Panc1 (cell line): ENCODE measurements around the gene PHLPP1. TPM values are rescaled to one million over a fixed set of nuclear protein-coding genes. Genes with fewer than 3 reads are reported as not detected.

Source experiments
- ATAC-seq: fragments of 200-7000 bp; cut with Tn5 transposase; 2 replicates; pipeline ENCODE4 v1.9.1; 2020; ENCODE audit warnings: mild to moderate bottlenecking, moderate library complexity
- BruUV-seq: library from RNA; stranded (reverse); fragments of 400-500 nt; replicated peaks from 2 replicates; lab custom pipeline; 2021; lab: Mats Ljungman, UMichigan
- CTCF ChIA-PET: fragments of 300-600 bp; sonication (Branson Sonifier 250); formaldehyde crosslinking; loops from one replicate; lab custom pipeline; 2022; ENCODE audit warnings: antibody characterized with exemption; lab: Charles Lee
- POLR2A ChIA-PET: fragments of 300-600 bp; sonication (Branson Sonifier 250); formaldehyde crosslinking; loops from one replicate; lab custom pipeline; 2022; ENCODE audit warnings: antibody characterized with exemption; lab: Charles Lee
- DNase-seq: peaks from one replicate; pipeline ENCODE4 v3.0.0-alpha.2; 2010; ENCODE audit warnings: low read depth, low spot score
- H3K27ac ChIP-seq: 2 replicates; pipeline ENCODE4 v1.5.1; 2011; ENCODE audit warnings: mild to moderate bottlenecking, low read length, inconsistent platforms
- H3K27me3 ChIP-seq: fragments of 200-500 bp; sonication (Bioruptor generic); 2 replicates; pipeline ENCODE4 v1.6.0; 2014; ENCODE audit warnings: low read length, inconsistent platforms; ENCODE audit not compliant: control insufficient read depth, insufficient read depth
- H3K36me3 ChIP-seq: fragments of 200-500 bp; sonication (Bioruptor generic); 2 replicates; pipeline ENCODE4 v1.5.1; 2014; ENCODE audit warnings: inconsistent platforms, mild to moderate bottlenecking, low read length, moderate library complexity; ENCODE audit not compliant: control insufficient read depth, insufficient read depth
- H3K4me1 ChIP-seq: 2 replicates; pipeline ENCODE4 v1.5.1; 2011; ENCODE audit warnings: inconsistent platforms, mild to moderate bottlenecking, low read length, moderate library complexity; ENCODE audit not compliant: control insufficient read depth, insufficient read depth
- H3K4me3 ChIP-seq, 2 experiments: 2 replicates each; pipeline ENCODE4 v1.5.1; 2011 to 2012; ENCODE audit warnings: low read depth in 2 of 2, low read length in 2 of 2, mild to moderate bottlenecking in 2 of 2, inconsistent platforms in 1 of 2, moderate library complexity in 1 of 2
- H3K9me3 ChIP-seq: fragments of 200-500 bp; sonication (Bioruptor generic); 2 replicates; pipeline ENCODE4 v1.5.1; 2014; ENCODE audit warnings: low read depth, mild to moderate bottlenecking, inconsistent platforms, low read length, moderate library complexity; ENCODE audit not compliant: control insufficient read depth, insufficient read depth
- POLR2AphosphoS5 ChIP-seq: IDR thresholded peaks from 2 replicates; pipeline ENCODE4 v1.6.1; 2012; ENCODE audit warnings: mild to moderate bottlenecking, low read depth, low read length, moderate library complexity
- SIN3A ChIP-seq: IDR thresholded peaks from 2 replicates; pipeline ENCODE4 v1.6.1; 2012; ENCODE audit warnings: low read depth, mild to moderate bottlenecking, low read length, moderate library complexity, borderline replicate concordance; ENCODE audit not compliant: insufficient read depth
- TCF7L2 ChIP-seq: IDR thresholded peaks from 2 replicates; pipeline ENCODE4 v1.6.1; 2011; ENCODE audit warnings: mild to moderate bottlenecking, low read depth, low read length, inconsistent platforms
- in situ Hi-C: cut with HindIII; loops from 2 replicates; pipeline ENCODE4 v1.10.0; 2016; ENCODE audit warnings: low sequenced_read_pairs, low pct_unique_long_range_greater_than_20kb
- intact Hi-C: fragments of 100-400 bp; cut with micrococcal nuclease; formaldehyde crosslinking; loops from one replicate; pipeline ENCODE4 v1.10.0; 2022; ENCODE audit not compliant: unreplicated experiment
- total RNA-seq: library from RNA; stranded (reverse); gene quantifications from one replicate; pipeline ENCODE4 v1.2.1, GENCODE V29; 2021; ENCODE audit not compliant: unreplicated experiment
- TF ChIP-seq, protein P1 (sequence below), 2 experiments: IDR thresholded peaks; 2 replicates each; pipeline ENCODE4 v1.6.1; 2011 to 2012; ENCODE audit warnings: low read depth in 2 of 2, control low read depth in 1 of 2, low read length in 1 of 2, mild to moderate bottlenecking in 1 of 2, moderate library complexity in 1 of 2; ENCODE audit not compliant: insufficient read depth in 1 of 2
- TF ChIP-seq, protein P2 (sequence below): fragments of 450-650 bp; IDR thresholded peaks from 2 replicates; pipeline ENCODE4 v1.5.1; 2017; ENCODE audit warnings: mild to moderate bottlenecking

The PHLPP1 gene
- total RNA-seq, 1 experiment from 2014 or later = 6.3 TPM

- in situ Hi-C loops = no loop called here
- no peak overlapping the region for H3K4me3 ChIP-seq
- TF ChIP-seq, protein P1, sequence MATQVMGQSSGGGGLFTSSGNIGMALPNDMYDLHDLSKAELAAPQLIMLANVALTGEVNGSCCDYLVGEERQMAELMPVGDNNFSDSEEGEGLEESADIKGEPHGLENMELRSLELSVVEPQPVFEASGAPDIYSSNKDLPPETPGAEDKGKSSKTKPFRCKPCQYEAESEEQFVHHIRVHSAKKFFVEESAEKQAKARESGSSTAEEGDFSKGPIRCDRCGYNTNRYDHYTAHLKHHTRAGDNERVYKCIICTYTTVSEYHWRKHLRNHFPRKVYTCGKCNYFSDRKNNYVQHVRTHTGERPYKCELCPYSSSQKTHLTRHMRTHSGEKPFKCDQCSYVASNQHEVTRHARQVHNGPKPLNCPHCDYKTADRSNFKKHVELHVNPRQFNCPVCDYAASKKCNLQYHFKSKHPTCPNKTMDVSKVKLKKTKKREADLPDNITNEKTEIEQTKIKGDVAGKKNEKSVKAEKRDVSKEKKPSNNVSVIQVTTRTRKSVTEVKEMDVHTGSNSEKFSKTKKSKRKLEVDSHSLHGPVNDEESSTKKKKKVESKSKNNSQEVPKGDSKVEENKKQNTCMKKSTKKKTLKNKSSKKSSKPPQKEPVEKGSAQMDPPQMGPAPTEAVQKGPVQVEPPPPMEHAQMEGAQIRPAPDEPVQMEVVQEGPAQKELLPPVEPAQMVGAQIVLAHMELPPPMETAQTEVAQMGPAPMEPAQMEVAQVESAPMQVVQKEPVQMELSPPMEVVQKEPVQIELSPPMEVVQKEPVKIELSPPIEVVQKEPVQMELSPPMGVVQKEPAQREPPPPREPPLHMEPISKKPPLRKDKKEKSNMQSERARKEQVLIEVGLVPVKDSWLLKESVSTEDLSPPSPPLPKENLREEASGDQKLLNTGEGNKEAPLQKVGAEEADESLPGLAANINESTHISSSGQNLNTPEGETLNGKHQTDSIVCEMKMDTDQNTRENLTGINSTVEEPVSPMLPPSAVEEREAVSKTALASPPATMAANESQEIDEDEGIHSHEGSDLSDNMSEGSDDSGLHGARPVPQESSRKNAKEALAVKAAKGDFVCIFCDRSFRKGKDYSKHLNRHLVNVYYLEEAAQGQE (IDR thresholded peaks at IDR 0.05; ENCODE audit: insufficient read depth in 1 of 2, low read depth in 2 of 2, low read length in 1 of 2) = no peak
- no peak for TF ChIP-seq POLR2AphosphoS5
- TF ChIP-seq, protein P2, sequence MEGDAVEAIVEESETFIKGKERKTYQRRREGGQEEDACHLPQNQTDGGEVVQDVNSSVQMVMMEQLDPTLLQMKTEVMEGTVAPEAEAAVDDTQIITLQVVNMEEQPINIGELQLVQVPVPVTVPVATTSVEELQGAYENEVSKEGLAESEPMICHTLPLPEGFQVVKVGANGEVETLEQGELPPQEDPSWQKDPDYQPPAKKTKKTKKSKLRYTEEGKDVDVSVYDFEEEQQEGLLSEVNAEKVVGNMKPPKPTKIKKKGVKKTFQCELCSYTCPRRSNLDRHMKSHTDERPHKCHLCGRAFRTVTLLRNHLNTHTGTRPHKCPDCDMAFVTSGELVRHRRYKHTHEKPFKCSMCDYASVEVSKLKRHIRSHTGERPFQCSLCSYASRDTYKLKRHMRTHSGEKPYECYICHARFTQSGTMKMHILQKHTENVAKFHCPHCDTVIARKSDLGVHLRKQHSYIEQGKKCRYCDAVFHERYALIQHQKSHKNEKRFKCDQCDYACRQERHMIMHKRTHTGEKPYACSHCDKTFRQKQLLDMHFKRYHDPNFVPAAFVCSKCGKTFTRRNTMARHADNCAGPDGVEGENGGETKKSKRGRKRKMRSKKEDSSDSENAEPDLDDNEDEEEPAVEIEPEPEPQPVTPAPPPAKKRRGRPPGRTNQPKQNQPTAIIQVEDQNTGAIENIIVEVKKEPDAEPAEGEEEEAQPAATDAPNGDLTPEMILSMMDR = no peak
- no peak for TF ChIP-seq TCF7L2
- TF ChIP-seq SIN3A = no peak
- ChIA-PET POLR2A (no interaction called here), CTCF (no interaction called here)
- H3K36me3 ChIP-seq = no peaks in the 10 kb centered on the region
- intact Hi-C loops = no loop called here
- BruUV-seq = no TSS peak
- no peaks in the 10 kb centered on the region for H3K27me3 ChIP-seq
- DNase-seq (no peak), ATAC-seq (no peak)
- H3K4me1 ChIP-seq = no peaks in the 10 kb centered on the region; the same call in 1 of the 2 replicates
- no peak overlapping the region for H3K27ac ChIP-seq
- no peaks in the 10 kb centered on the region for H3K9me3 ChIP-seq
Observed at GRCh38 chr18:62768558-62768943, 53.2 kb downstream of the PHLPP1 start.

- in situ Hi-C loops = no loop called here
- no peaks in the 10 kb centered on the region for H3K27me3 ChIP-seq
- intact Hi-C loops = no loop called here
- no peaks in the 10 kb centered on the region for H3K9me3 ChIP-seq
- ChIA-PET CTCF (no interaction called here), POLR2A (no interaction called here)
- no peak for TF ChIP-seq SIN3A
- no peak for TF ChIP-seq POLR2AphosphoS5
- TF ChIP-seq TCF7L2 = no peak
- TF ChIP-seq, protein P2 = no peak
- TF ChIP-seq, protein P1 (IDR thresholded peaks at IDR 0.05; ENCODE audit: insufficient read depth in 1 of 2, low read depth in 2 of 2, low read length in 1 of 2) = no peak
- ATAC-seq (no peak), DNase-seq (no peak)
- BruUV-seq = no TSS peak
- H3K36me3 ChIP-seq = no peaks in the 10 kb centered on the region
- no peak overlapping the region for H3K4me3 ChIP-seq
- H3K27ac ChIP-seq = no peak overlapping the region
- H3K4me1 ChIP-seq = no peaks in the 10 kb centered on the region; the same call in 1 of the 2 replicates
Observed at GRCh38 chr18:62769216-62769615, 53.9 kb downstream of the PHLPP1 start.
